K562 (cell line): Measurements from ENCODE around the gene YES1. TPM values are rescaled to one million over a fixed set of nuclear protein-coding genes. Genes with fewer than 3 reads are reported as not detected.

ENCODE experiments used
- ATAC-seq: fragments of 200-7000 bp; cut with Tn5 transposase; 3 replicates; pipeline ENCODE4 v1.9.1; 2020; ENCODE audit warnings: moderate library complexity
- BruUV-seq: library from RNA; stranded (reverse); fragments of 400-500 nt; replicated peaks from 2 replicates; lab custom pipeline; 2021; lab: Mats Ljungman, UMichigan
- CTCF ChIA-PET: fragments of 300-600 bp; formaldehyde crosslinking; extraction: SDS; loops from one replicate; lab custom pipeline; 2021; ENCODE audit warnings: low intra/inter-chr PET ratio; lab: Yijun Ruan, JAX
- POLR2A ChIA-PET: fragments of 300-600, 350-650 bp; sonication (Branson Sonifier 250); formaldehyde crosslinking; extraction: SDS; loops from one replicate; lab custom pipeline; 2021; ENCODE audit warnings: antibody characterized with exemption, inconsistent platforms; lab: Yijun Ruan, JAX
- DNase-seq, 4 experiments: peaks; one replicate each; pipeline versions ENCODE4 v3.0.0 to v3.0.0-alpha.2; 2011 to 2018; ENCODE audit warnings: low spot score in 3 of 4, mixed read lengths in 3 of 4; ENCODE audit errors: extremely low read depth in 1 of 4
- FAIRE-seq: peaks from 2 replicates; lab custom pipeline; 2011; peaks lifted over from hg19 to GRCh38; lab: Jason Lieb, UNC
- H2AFZ ChIP-seq: 2 replicates; pipeline ENCODE4 v1.6.0; 2011; ENCODE audit warnings: low read depth, low read length, control low read depth, inconsistent platforms
- H3K27ac ChIP-seq: fragments of 200-600 bp; 3 replicates; pipeline ENCODE4 v1.8.0; 2011; ENCODE audit warnings: low read depth, mild to moderate bottlenecking, control low read depth, inconsistent platforms, low read length, moderate library complexity, mixed read lengths; ENCODE audit errors: extremely low read depth
- H3K27me3 ChIP-seq, 2 experiments: fragments of 300-600 bp in 1 of 2; 2 replicates in 1 of 2; 3 replicates in 1 of 2; pipeline versions ENCODE4 v1.6.0 to v1.8.0; 2011; ENCODE audit warnings: inconsistent platforms in 2 of 2, low read length in 2 of 2, mild to moderate bottlenecking in 1 of 2, mixed read lengths in 1 of 2, moderate library complexity in 1 of 2; ENCODE audit not compliant: control insufficient read depth in 2 of 2, insufficient read depth in 2 of 2
- H3K36me3 ChIP-seq: fragments of 300-600 bp; 3 replicates; pipeline ENCODE4 v1.8.0; 2011; ENCODE audit warnings: mild to moderate bottlenecking, low read length, inconsistent platforms; ENCODE audit not compliant: control insufficient read depth, insufficient read depth
- H3K4me1 ChIP-seq, 2 experiments: fragments of 200-600 bp in 1 of 2; replicated peaks in 1 of 2; 2 replicates in 1 of 2; 3 replicates in 1 of 2; pipeline versions ENCODE4 v1.5.1 to v1.8.0; 2011; ENCODE audit warnings: inconsistent platforms in 2 of 2, low read length in 2 of 2, mild to moderate bottlenecking in 1 of 2, mixed read lengths in 1 of 2, moderate library complexity in 1 of 2; ENCODE audit not compliant: control insufficient read depth in 2 of 2, insufficient read depth in 2 of 2
- H3K4me2 ChIP-seq: 2 replicates; pipeline ENCODE4 v1.6.1; 2011; ENCODE audit warnings: low read length, control low read depth, inconsistent platforms, mixed read lengths; ENCODE audit not compliant: insufficient read depth
- H3K4me3 ChIP-seq: fragments of 200-600 bp; sonication (generic), shearing (Covaris generic); 2 replicates; pipeline ENCODE4 v1.5.1; 2016; ENCODE audit warnings: control low read depth, inconsistent platforms
- H3K79me2 ChIP-seq: fragments of 200-600 bp; 3 replicates; pipeline ENCODE4 v1.8.0; 2011; ENCODE audit warnings: low read length, inconsistent platforms; ENCODE audit not compliant: control insufficient read depth, insufficient read depth
- H3K9ac ChIP-seq, 2 experiments: 2 replicates each; pipeline versions ENCODE4 v1.6.0 to v1.6.1; 2011; ENCODE audit warnings: low read depth in 2 of 2, low read length in 2 of 2, control low read depth in 1 of 2, inconsistent platforms in 1 of 2, mild to moderate bottlenecking in 1 of 2, mixed read lengths in 1 of 2; ENCODE audit not compliant: insufficient read depth in 1 of 2
- H3K9me1 ChIP-seq: one replicate; pipeline ENCODE4 v1.6.0; 2011; ENCODE audit warnings: inconsistent platforms, mild to moderate bottlenecking, low read length, moderate library complexity; ENCODE audit not compliant: control insufficient read depth, insufficient read depth
- H3K9me3 ChIP-seq: replicated peaks from 2 replicates; pipeline ENCODE4 v1.5.1; 2011; ENCODE audit warnings: low read depth, low read length, inconsistent platforms; ENCODE audit not compliant: control insufficient read depth, insufficient read depth
- H4K20me1 ChIP-seq: replicated peaks from 2 replicates; pipeline ENCODE4 v1.6.1; 2011; ENCODE audit warnings: low read length, inconsistent platforms, mixed read lengths; ENCODE audit not compliant: control insufficient read depth, insufficient read depth
- EGR1 ChIP-seq: fragments of 450-650 bp; conservative IDR thresholded peaks from 2 replicates; pipeline ENCODE4 v1.6.1; 2017; ENCODE audit warnings: mild to moderate bottlenecking
- ELF1 ChIP-seq: fragments of 200-800 bp; sonication (Bioruptor generic); IDR thresholded peaks from 2 replicates; pipeline ENCODE4 v1.6.1; 2016; ENCODE audit warnings: missing genetic modification characterization, missing compliant biosample characterization
- MEIS2 ChIP-seq: fragments of 450-650 bp; IDR thresholded peaks from 2 replicates; pipeline ENCODE4 v1.6.1; 2014; ENCODE audit warnings: mild to moderate bottlenecking; ENCODE audit not compliant: partially characterized antibody
- POLR2AphosphoS2 ChIP-seq: IDR thresholded peaks from 2 replicates; pipeline ENCODE4 v1.6.1; 2012; ENCODE audit warnings: low read length, improper control_type of control experiment
- ZNF184 ChIP-seq: sonication (generic); formaldehyde crosslinking; IDR thresholded peaks from 2 replicates; pipeline ENCODE4 v1.5.0; 2020; ENCODE audit warnings: missing genetic modification reagents
- ZNF668 ChIP-seq: fragments of 250-450 bp; sonication (Bioruptor Pico); IDR thresholded peaks from 2 replicates; pipeline ENCODE4 v1.8.0; 2022; ENCODE audit warnings: mild to moderate bottlenecking, inconsistent platforms
- ZNF76 ChIP-seq: fragments of 250-450 bp; sonication (Bioruptor Pico); IDR thresholded peaks from 2 replicates; pipeline ENCODE4 v1.4.0; 2020; ENCODE audit warnings: mild to moderate bottlenecking, moderate library complexity, borderline replicate concordance
- WGBS: fragments of 100-300 bp; shearing (Covaris generic); methylation state at CpG from one replicate; pipeline ENCODE4 v1.1.6; 2016; ENCODE audit warnings: low coverage, mixed read lengths; ENCODE audit not compliant: insufficient coverage; ENCODE audit errors: missing lambda C conversion rate; 5-methylcytosine and 5-hydroxymethylcytosine counted together
- in situ Hi-C: fragments of 300-500 bp; cut with MboI; formaldehyde crosslinking; loops from 4 replicates; pipeline ENCODE4 v1.15.0; 2018; ENCODE audit warnings: inconsistent platforms, mixed read lengths
- intact Hi-C: fragments of 100-400 bp; cut with micrococcal nuclease; formaldehyde crosslinking; loops from 2 replicates; pipeline ENCODE4 v1.14.2; 2022
- polyA plus RNA-seq, 8 experiments: library from polyadenylated mRNA; depleted of rRNA in 4 of 8; stranded (reverse) in 5 of 8; unstranded in 3 of 8; fragments of >200 nt; fragmentation: Nextera tagmentation in 2 of 8; fragmentation: Illumina TruSeq in 1 of 8; extraction: Ambion mirVana in 2 of 8; extraction: Trizol in 1 of 8; gene quantifications; 2 replicates each; pipeline versions ENCODE4 v1.2.1 to v1.2.3, GENCODE V29; 2011 to 2014; ENCODE audit warnings: inconsistent platforms in 1 of 8, missing spikeins in 1 of 8
- total RNA-seq, 7 experiments: library from RNA; depleted of rRNA in 6 of 7; stranded (reverse); fragments of >200 nt in 6 of 7; fragmentation: Illumina TruSeq in 2 of 7; extraction: Trizol in 2 of 7; gene quantifications; 2 replicates each; pipeline versions ENCODE4 v1.2.1 to v1.2.3, GENCODE V29; 2011 to 2021; ENCODE audit warnings: low replicate concordance in 1 of 7
- TF ChIP-seq, protein P1 (sequence below), 2 experiments: fragments of 450-650 bp; IDR thresholded peaks; 2 replicates each; pipeline ENCODE4 v1.6.1; 2016

The YES1 gene
- total and polyA plus RNA-seq, 9 of the 15 experiments (the other 6 are each of a cell fraction or from before 2014, with no cell fraction given): 37.2 to 115 (median 77.7) TPM

DNA sequence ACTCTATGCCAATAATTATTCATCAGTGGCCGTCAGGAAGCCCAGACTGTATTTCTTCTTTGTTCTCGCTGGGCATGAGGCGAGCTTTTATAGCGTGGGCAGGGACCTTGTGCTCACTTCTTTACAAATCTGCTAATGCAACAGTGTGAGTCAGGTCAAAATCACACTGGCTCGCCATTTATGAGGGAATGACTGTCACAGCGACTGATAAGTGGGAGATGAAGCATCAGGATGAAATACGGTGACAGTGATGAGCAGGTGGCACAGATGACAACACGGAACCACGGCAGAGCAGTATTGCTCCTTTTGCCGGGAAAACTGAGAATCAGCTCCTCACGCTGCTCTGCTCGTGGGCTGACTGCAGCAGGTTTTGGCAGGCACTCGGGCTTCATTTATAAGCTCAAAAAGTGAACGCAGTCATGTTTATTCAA is 134.1 kb downstream of the YES1 start (continued):
- TF ChIP-seq, protein P1, sequence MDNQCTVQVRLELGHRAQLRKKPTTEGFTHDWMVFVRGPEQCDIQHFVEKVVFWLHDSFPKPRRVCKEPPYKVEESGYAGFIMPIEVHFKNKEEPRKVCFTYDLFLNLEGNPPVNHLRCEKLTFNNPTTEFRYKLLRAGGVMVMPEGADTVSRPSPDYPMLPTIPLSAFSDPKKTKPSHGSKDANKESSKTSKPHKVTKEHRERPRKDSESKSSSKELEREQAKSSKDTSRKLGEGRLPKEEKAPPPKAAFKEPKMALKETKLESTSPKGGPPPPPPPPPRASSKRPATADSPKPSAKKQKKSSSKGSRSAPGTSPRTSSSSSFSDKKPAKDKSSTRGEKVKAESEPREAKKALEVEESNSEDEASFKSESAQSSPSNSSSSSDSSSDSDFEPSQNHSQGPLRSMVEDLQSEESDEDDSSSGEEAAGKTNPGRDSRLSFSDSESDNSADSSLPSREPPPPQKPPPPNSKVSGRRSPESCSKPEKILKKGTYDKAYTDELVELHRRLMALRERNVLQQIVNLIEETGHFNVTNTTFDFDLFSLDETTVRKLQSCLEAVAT (IDR thresholded peaks at IDR 0.05): no peak
- TF ChIP-seq EGR1 (no peak), ZNF668 (CRISPR knock-in tag) (no peak), ELF1 (tag) (no peak), ZNF184 (CRISPR knock-in tag) (no peak), MEIS2 (peak; percentile 94)

DNA sequence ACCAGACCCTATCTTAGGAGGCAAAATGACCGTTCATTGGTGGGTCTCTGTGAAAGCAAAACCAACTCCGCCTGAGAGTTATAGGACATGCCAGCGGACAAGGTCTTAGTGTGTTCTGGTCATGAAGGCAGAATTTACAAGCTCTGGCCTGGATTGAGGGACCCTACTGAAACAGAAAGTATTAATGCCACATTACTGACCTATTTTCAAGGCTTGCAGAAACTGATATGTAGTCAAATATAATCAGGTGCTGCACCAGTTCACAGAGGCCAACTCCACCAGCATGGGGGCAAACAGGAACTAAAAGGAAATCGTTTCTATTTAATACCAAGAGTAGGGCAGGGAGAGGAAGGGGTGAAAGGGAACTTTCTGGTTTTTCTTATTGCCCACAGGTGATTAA is 134.9 kb downstream of the YES1 start:
- POLR2A ChIA-PET: interaction anchor here (0.6 kb wide), 3 partner anchors 134 to 1975 kb away, joined by 3 read pairs; no protein-coding TSS in a partner anchor
- H3K4me3 ChIP-seq: no peak overlapping the region
- no peaks in the 10 kb centered on the region for H3K9me3 ChIP-seq
- in situ Hi-C loops (no loop called here), intact Hi-C loops (loop anchor here (5.0 kb wide), 1 partner anchor 155 kb away; no protein-coding TSS in a partner anchor)
- H3K27ac ChIP-seq: no peak overlapping the region
- H3K4me1 ChIP-seq: peaks cover 0 to 7% of the 10 kb centered on the region in 2 experiments; a peak in 2 of 5 replicates
- 55% methylated on average over 4 of the region's 4 CpGs for WGBS
- no peaks in the 10 kb centered on the region for H3K79me2 ChIP-seq
- no peaks in the 10 kb centered on the region for H4K20me1 ChIP-seq
- ATAC-seq: no peak
- TF ChIP-seq POLR2AphosphoS2: 0 out of 2 replicates have a peak, but pooled peaks have one; percentile 4
- no peak for TF ChIP-seq ZNF76 (CRISPR knock-in tag)
- TF ChIP-seq, all 486 proteins: peak for 1
- Histone ChIP-seq H3K9ac (no peak overlapping the region), H2AFZ (no peak overlapping the region), H3K9me1 (no peaks in the 10 kb centered on the region), H3K27me3 (no peaks in the 10 kb centered on the region), H3K4me2 (no peak overlapping the region), H3K36me3 (peaks cover 95% of the 10 kb centered on the region)
- DNase-seq: no peak
- BruUV-seq: no TSS peak
- FAIRE-seq: no peak
- CTCF ChIA-PET: no interaction called here
